Measurements from ENCODE around the gene ADGRD1. TPM values are rescaled to one million over a fixed set of nuclear protein-coding genes. Genes with fewer than 3 reads are reported as not detected.
"Not testable (repeated sequence)": the region's sequence is repeated elsewhere in the genome, so short reads cannot be mapped to it uniquely, and the experiment has no call there.

The ADGRD1 gene
- polyA plus RNA-seq, 1 donor = 84.8 TPM

DNA sequence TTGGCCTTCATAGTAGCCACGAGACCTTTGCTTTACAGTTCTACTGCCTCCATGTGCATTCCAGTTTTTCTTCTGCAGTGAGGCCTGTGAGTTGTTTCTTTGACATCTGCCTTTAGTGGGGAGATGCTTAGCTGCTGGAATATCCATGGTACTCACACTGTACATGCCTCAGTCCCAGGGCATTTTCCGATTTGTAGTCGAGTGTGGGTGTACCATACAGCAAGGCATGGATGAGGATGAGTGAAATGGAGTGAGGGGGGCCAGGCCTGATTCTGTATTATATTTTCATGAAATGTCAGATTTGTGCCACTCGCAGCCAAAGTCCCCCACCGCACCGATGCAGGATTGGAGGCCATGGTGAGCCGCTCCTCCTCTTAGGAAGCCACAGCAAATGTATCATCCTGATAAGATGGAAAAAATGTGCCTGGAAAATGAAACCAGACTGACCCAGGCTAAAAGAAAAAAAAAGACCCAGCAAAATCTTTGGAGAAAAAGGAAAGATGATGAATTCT lies 173.0 kb downstream of the ADGRD1 start:
- Histone ChIP-seq H3K9me3 (ENCODE audit: control insufficient read depth, low read depth, low read length) (peaks cover 6% of the 10 kb centered on the region), H3K36me3 (ENCODE audit: control insufficient read depth, insufficient read depth, low read length) (peaks cover 12% of the 10 kb centered on the region), H3K4me3 (ENCODE audit: low read length) (no peak overlapping the region), H3K27ac (ENCODE audit: low read length) (no peak overlapping the region), H3K4me1 (ENCODE audit: control insufficient read depth, insufficient read depth, low read length) (no peaks in the 10 kb centered on the region), H3K27me3 (ENCODE audit: control insufficient read depth, insufficient read depth, low read length) (no peaks in the 10 kb centered on the region)
- no peak for DNase-seq
- WGBS (ENCODE audit: insufficient coverage, low lambda C conversion rate) = 100% methylated on average over 1 of the region's 7 CpGs

- Histone ChIP-seq H3K27me3 (ENCODE audit: control insufficient read depth, insufficient read depth, low read length) (no peaks in the 10 kb centered on the region), H3K36me3 (ENCODE audit: control insufficient read depth, insufficient read depth, low read length) (peaks cover 16% of the 10 kb centered on the region), H3K4me3 (ENCODE audit: low read length) (no peak overlapping the region), H3K4me1 (ENCODE audit: control insufficient read depth, insufficient read depth, low read length) (peaks cover 4% of the 10 kb centered on the region), H3K9me3 (ENCODE audit: control insufficient read depth, low read depth, low read length) (peaks cover 6% of the 10 kb centered on the region), H3K27ac (ENCODE audit: low read length) (no peak overlapping the region)
- no CpG with 5 or more reads among the region's 6 CpGs for WGBS (ENCODE audit: insufficient coverage, low lambda C conversion rate)
- no peak for DNase-seq
These were observed 174.8 kb downstream of the ADGRD1 start for GRCh38 chr12:131128556-131128955.

DNA sequence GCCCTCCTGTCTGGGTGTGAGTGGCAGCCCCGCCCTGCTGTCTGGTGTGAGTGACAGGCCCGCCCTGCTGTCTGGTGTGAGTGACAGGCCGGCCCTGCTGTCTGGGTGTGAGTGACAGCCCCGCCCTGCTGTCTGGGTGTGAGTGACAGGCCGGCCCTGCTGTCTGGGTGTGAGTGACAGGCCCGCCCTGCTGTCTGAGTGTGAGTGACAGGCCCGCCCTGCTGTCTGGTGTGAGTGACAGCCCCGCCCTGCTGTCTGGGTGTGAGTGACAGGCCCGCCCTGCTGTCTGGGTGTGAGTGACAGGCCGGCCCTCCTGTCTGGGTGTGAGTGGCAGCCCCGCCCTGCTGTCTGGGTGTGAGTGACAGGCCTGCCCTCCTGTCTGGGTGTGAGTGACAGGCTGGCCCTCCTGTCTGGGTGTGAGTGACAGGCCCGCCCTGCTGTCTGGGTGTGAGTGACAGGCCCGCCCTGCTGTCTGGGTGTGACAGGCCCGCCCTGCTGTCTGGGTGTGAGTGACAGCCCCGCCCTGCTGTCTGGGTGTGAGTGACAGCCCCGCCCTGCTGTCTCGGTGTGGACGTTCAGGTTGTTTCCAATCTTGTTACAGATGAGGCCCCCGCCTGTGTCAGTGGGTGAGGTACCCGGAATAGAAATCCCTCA lies 175.4 kb downstream of the ADGRD1 start:
- WGBS (ENCODE audit: insufficient coverage, low lambda C conversion rate) = no CpG with 5 or more reads among the region's 20 CpGs
- not testable (repeated sequence) for H3K27ac ChIP-seq (ENCODE audit: low read length)

GRCh38 chr12:131129839-131130238 lies 176.1 kb downstream of the ADGRD1 start:
- H3K27me3 ChIP-seq (ENCODE audit: control insufficient read depth, insufficient read depth, low read length) = no peaks in the 10 kb centered on the region
- peaks cover 4% of the 10 kb centered on the region for H3K4me1 ChIP-seq (ENCODE audit: control insufficient read depth, insufficient read depth, low read length)
- no peak overlapping the region for H3K4me3 ChIP-seq (ENCODE audit: low read length)
- peaks cover 6% of the 10 kb centered on the region for H3K9me3 ChIP-seq (ENCODE audit: control insufficient read depth, low read depth, low read length)
- no peak overlapping the region for H3K27ac ChIP-seq (ENCODE audit: low read length)
- 100% methylated on average over 6 of the region's 11 CpGs for WGBS (ENCODE audit: insufficient coverage, low lambda C conversion rate)
- no peak for DNase-seq
- peaks cover 22% of the 10 kb centered on the region for H3K36me3 ChIP-seq (ENCODE audit: control insufficient read depth, insufficient read depth, low read length)

More for the DNA sequence above, 175.4 kb downstream of the ADGRD1 start:
- not testable (repeated sequence) for H3K4me1 ChIP-seq (ENCODE audit: control insufficient read depth, insufficient read depth, low read length); DNase-seq; H3K4me3 ChIP-seq (ENCODE audit: low read length); H3K27me3 ChIP-seq (ENCODE audit: control insufficient read depth, insufficient read depth, low read length); H3K9me3 ChIP-seq (ENCODE audit: control insufficient read depth, low read depth, low read length)
- peaks cover 18% of the 10 kb centered on the region for H3K36me3 ChIP-seq (ENCODE audit: control insufficient read depth, insufficient read depth, low read length)

- no peak for DNase-seq
- no peak overlapping the region for H3K4me3 ChIP-seq (ENCODE audit: low read length)
- H3K27me3 ChIP-seq (ENCODE audit: control insufficient read depth, insufficient read depth, low read length) = no peaks in the 10 kb centered on the region
- peaks cover 6% of the 10 kb centered on the region for H3K9me3 ChIP-seq (ENCODE audit: control insufficient read depth, low read depth, low read length)
- no CpG with 5 or more reads among the region's 30 CpGs for WGBS (ENCODE audit: insufficient coverage, low lambda C conversion rate)
- peaks cover 27% of the 10 kb centered on the region for H3K36me3 ChIP-seq (ENCODE audit: control insufficient read depth, insufficient read depth, low read length)
- H3K27ac ChIP-seq (ENCODE audit: low read length) = no peak overlapping the region
- peaks cover 4% of the 10 kb centered on the region for H3K4me1 ChIP-seq (ENCODE audit: control insufficient read depth, insufficient read depth, low read length)
These were observed 176.7 kb downstream of the ADGRD1 start for GRCh38 chr12:131130311-131130911.

DNA sequence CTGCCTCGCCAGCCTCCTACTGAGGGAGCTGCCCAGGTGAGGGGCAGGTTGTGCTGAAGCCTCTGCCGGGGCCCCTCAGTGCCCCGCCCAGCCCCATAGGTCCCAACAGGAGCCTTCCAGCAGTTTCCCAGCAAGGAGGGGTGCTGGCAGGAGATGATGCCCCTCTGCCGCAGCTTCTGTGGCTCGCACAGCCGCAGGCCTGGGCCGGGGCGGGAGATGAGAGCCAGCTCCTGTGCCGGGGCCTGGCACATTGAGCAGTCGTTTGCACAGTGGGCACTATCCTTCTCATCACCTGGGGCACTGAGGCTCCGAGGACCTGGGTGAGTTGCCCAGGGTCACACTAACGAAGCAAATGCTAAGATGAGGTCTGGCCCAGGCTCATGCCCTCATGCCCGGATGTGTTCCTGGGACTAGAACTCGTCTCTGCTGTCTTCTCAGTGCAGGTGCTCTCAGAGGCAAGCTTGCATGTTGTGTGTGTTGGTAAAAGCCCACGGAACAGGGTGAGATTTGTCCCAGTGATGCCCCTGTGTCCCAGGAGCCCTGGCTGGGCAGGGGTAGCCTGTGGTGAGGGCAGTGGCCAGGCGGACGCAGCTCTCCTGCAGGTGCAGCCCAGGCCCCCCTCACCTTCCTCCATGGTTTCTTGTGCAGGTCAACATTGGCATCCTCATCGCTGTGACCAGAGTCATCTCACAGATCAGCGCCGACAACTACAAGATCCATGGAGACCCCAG lies 177.5 kb downstream of the ADGRD1 start:
- peaks cover 4% of the 10 kb centered on the region for H3K4me1 ChIP-seq (ENCODE audit: control insufficient read depth, insufficient read depth, low read length)

GRCh38 chr12:131131808-131132117 lies 178.1 kb downstream of the ADGRD1 start:
- H3K4me1 ChIP-seq (ENCODE audit: control insufficient read depth, insufficient read depth, low read length) = peaks cover 4% of the 10 kb centered on the region
- DNase-seq = no peak
- peaks cover 33% of the 10 kb centered on the region for H3K36me3 ChIP-seq (ENCODE audit: control insufficient read depth, insufficient read depth, low read length)
- H3K27ac ChIP-seq (ENCODE audit: low read length) = no peak overlapping the region
- H3K27me3 ChIP-seq (ENCODE audit: control insufficient read depth, insufficient read depth, low read length) = no peaks in the 10 kb centered on the region
- H3K4me3 ChIP-seq (ENCODE audit: low read length) = no peak overlapping the region
- H3K9me3 ChIP-seq (ENCODE audit: control insufficient read depth, low read depth, low read length) = peaks cover 6% of the 10 kb centered on the region
- WGBS (ENCODE audit: insufficient coverage, low lambda C conversion rate) = no CpG with 5 or more reads among the region's 10 CpGs

More for the DNA sequence above, 177.5 kb downstream of the ADGRD1 start:
- Histone ChIP-seq H3K36me3 (ENCODE audit: control insufficient read depth, insufficient read depth, low read length) (peaks cover 32% of the 10 kb centered on the region), H3K27me3 (ENCODE audit: control insufficient read depth, insufficient read depth, low read length) (no peaks in the 10 kb centered on the region), H3K27ac (ENCODE audit: low read length) (no peak overlapping the region), H3K4me3 (ENCODE audit: low read length) (no peak overlapping the region), H3K9me3 (ENCODE audit: control insufficient read depth, low read depth, low read length) (peaks cover 6% of the 10 kb centered on the region)
- WGBS (ENCODE audit: insufficient coverage, low lambda C conversion rate) = no CpG with 5 or more reads among the region's 20 CpGs
- no peak for DNase-seq

DNA sequence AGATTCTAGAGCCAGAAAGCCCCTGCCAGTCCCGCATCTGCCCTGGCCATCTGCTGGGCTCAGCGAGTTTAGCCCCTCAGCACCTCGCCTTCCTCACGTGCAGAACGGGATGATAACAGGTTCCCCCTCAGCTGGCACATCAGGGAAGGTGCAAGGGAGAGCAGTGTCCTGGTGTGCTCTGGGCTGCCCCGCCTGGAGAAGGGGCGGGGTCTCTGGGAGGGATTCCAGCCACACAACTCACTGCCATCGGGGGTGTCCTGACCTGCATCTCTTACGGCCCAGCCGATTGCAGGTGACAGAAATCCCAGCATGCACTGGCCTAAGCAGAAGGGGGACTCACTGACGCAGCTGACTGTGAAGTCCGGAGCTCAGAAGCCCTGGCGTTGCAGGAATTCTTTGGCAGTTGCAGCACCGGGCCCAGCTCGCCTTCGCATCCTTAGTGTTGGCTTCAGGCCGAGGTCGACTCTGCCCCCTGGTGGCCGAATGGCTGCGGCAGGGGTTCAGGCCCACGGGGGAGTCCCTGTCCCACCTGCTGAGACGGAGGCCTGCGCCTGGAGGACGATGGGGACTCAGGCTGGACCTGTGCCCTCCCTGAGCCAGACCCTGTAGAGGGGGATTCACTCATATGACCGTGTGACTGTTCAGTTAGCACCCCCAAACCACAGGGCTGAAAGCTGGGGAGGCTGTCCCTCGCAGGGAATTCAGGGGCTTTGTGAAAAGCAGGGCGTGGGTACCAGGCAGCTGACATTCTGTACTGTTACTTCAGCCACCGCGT lies 178.6 kb downstream of the ADGRD1 start:
- Histone ChIP-seq H3K27me3 (ENCODE audit: control insufficient read depth, insufficient read depth, low read length) (no peaks in the 10 kb centered on the region), H3K9me3 (ENCODE audit: control insufficient read depth, low read depth, low read length) (peaks cover 6% of the 10 kb centered on the region), H3K4me1 (ENCODE audit: control insufficient read depth, insufficient read depth, low read length) (peaks cover 4% of the 10 kb centered on the region), H3K27ac (ENCODE audit: low read length) (no peak overlapping the region), H3K4me3 (ENCODE audit: low read length) (no peak overlapping the region), H3K36me3 (ENCODE audit: control insufficient read depth, insufficient read depth, low read length) (peaks cover 36% of the 10 kb centered on the region)
- peak; percentile 56 for DNase-seq
- no CpG with 5 or more reads among the region's 29 CpGs for WGBS (ENCODE audit: insufficient coverage, low lambda C conversion rate)

- 100% methylated on average over 2 of the region's 19 CpGs for WGBS (ENCODE audit: insufficient coverage, low lambda C conversion rate)
- H3K27ac ChIP-seq (ENCODE audit: low read length) = no peak overlapping the region
- no peak for DNase-seq
These were observed 179.6 kb downstream of the ADGRD1 start for GRCh38 chr12:131133015-131133905.

More at GRCh38 chr12:131133015-131133905, 179.6 kb downstream of the ADGRD1 start:
- H3K4me3 ChIP-seq (ENCODE audit: low read length) = no peak overlapping the region
- H3K4me1 ChIP-seq (ENCODE audit: control insufficient read depth, insufficient read depth, low read length) = peaks cover 4% of the 10 kb centered on the region
- peaks cover 6% of the 10 kb centered on the region for H3K9me3 ChIP-seq (ENCODE audit: control insufficient read depth, low read depth, low read length)
- peaks cover 36% of the 10 kb centered on the region for H3K36me3 ChIP-seq (ENCODE audit: control insufficient read depth, insufficient read depth, low read length)
- H3K27me3 ChIP-seq (ENCODE audit: control insufficient read depth, insufficient read depth, low read length) = no peaks in the 10 kb centered on the region

Data from large intestine (tissue), 3 donors.